Glomerular visceral epithelial cell (primary cell): ENCODE results near the gene SGCB.
A peak's percentile ranks its signal among the peaks of the same experiment; 100 is the strongest.

Experiments used
- DNase-seq: peaks from one replicate; pipeline ENCODE4 v3.0.0-alpha.2; 2016; ENCODE audit errors: extremely low spot score

The SGCB gene

DNA sequence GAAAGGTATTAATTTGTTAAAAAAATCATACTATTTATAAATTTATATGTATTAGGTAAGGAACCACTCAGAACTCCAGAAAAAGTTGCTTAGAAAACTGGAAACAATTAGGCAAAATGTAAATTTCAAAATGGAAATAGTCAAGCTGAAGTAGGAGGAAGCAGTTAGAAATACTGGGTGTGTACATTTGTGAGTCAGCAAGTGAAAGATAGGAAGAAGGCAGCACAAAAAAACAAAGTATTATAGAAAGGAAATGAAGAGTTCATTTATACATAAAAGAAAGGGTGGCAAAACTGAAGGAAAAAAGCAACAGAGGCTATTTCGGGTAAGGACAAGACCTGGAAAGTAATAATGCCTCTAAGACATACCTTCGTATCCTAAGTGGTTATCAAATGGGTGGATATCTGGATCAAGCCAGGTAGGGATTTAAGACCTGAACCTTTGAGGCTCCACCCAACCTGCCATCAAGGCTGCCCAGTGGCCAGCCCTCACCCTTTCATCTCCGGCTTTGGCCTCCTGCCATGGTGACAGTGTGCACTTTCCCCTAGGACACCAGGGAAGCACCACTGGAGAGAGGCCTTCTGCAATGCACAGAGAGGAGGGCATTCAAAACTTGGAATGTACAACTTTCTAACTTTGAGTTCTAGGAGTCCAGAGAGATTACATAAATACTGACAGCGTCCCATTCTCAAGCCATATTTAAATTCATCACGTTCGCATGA lies 18.0 kb downstream of the SGCB start, which contains the start of gene LRRC66:
Gene LRRC66 (minus strand): TSS at position 428 of the 722 bp plus-strand sequence. CDS start 2,750 bp downstream, outside the sequence.
- DNase-seq = no peak

DNA sequence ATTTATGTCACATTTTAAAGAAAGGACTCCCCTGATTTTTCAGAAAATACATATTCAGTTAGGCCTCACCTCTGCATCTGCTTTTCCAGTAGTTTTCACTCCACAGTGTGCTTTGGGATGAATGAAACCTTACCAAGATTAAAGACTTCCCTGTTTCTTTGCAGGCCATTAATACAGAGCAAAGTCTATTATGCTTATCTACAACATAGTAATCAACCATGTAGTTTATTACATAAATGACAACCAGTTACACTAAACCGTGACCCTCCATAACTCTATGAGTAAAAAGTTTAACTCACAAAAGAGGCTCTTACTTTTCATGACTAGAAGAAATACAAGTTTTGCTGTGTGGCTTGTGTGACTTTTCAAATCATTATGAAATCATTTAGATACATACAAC lies 20.3 kb downstream of the SGCB start:
- DNase-seq = no peak

DNA sequence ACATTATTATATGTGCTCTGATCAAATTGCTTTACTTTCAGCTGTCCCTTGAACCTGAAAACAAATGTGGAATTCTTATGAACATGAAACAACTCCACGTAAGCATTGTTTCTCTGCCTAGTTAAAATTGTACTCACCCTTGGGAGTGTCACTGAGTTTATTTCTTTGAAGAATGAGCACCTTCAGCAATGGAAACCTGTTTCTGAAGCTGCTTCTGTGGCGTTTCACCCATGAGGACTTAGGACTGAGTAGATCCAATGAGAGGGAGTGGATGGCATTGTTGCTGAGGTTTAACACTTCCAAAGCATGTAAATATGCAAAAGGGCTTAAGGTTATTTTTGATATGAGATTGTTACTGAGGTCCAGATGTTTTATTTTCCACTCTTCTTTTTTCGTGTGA lies 21.1 kb downstream of the SGCB start:
- no peak for DNase-seq

DNA sequence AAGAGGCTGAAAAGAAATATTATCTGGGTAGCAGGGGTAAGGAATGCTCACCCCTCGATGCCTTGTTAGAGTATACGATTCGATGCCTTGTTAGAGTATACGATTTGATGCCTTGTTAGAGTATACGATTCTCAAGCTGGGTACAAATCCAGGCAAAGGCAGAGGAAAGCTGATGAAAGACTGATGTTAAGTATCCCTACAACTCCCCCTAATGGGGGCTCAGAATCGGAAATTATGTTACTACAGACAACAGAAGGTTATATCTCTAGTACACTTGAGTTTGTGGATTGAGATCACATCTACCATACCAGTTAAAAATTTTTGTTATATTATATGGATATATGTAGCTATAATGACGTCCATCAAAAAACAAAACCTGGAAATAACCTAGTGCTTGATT lies 22.7 kb downstream of the SGCB start:
- DNase-seq = no peak

- no peak for DNase-seq
Observed at GRCh38 chr4:52014903-52015302, 23.2 kb downstream of the SGCB start.

- DNase-seq = no peak
Observed at GRCh38 chr4:52012651-52013050, 25.4 kb downstream of the SGCB start.

GRCh38 chr4:52010986-52011385 lies 27.1 kb downstream of the SGCB start:
- no peak for DNase-seq

DNA sequence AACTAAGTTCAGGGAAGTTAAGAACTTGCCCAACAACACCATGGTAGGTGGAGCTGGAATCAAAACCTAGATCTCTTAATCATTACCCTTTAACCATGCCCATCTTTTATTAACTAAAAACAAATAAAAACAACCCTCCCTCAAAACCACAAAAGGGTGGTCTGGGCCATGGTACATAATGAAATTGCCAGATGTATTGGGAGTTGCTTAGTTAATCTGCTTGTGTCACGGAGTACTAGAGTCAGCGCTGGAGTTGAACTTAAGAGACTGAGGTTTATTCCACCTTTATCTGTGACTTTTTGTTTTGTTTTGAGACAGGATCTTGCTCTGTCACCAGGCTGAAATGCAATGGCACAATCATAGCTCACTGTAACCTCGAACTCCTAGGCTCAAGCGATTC lies 31.2 kb downstream of the SGCB start:
- no peak for DNase-seq

DNA sequence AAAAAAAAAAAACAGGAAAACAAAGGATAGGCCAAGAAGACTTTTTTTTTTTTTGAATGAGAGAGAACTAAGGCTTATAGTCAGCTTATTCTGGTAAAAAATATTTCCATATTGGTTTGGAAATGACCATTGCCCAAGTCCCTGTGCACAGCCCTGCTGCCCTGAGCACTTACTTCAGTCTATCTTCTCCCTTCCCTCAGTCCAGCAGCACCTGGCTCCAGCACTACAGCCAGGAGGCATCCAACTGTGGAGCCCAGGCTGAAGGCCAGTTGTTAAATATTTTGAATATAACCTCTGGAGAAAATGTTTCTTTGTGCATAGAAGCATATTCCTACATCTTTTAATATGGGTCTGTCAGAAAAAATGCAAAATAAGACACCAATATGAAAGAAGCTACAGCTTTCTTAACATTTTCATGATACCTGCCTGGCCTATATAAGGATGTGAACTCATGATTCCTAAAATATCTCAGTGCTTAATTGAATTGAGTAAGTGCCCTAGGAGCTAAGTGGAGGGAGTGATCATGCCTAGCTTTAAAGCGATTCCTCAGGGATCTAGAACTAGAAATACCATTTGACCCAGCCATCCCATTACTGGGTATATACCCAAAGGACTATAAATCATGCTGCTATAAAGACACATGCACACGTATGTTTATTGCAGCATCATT lies 32.4 kb downstream of the SGCB start:
- DNase-seq = no peak

- no peak for DNase-seq
Observed at GRCh38 chr4:52004414-52004813, 33.7 kb downstream of the SGCB start.

DNA sequence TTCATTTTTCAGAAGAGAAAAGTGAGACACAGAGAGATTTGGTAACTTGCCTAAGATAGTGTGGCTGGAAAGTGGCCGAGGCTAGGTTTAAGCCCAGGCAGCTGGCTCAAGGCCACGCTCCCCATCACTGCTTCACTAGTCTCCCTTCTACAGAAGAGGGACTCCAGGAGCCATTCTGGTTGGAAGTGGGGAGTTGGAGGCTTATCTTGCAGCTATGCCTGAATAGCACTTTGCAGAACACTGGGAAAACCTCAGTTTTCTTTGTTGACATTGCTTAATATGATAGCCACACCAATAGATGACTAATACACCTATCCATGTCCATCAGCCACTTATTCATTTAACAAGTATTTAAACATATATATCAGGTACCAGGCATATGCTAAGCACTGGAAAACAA lies 36.5 kb downstream of the SGCB start:
- DNase-seq = peak; percentile 43

DNA sequence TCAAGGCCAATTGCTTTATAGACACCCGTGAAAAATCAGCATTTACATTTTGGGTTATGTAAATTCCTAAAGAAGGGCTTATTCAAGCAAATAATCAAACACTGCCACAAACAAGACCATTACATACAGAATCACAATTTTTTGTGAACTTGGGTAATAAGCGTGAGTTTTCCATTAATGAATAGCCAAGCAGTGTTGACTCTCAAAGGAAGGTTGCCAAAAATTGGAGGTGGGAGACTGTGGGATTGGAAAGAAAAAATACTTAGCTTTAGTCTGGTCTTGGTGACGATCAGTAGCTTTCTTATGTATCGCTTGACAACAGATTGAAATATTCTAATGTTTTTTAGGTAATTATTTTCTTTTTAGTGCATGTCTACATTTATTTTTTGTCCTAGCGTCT lies 38.8 kb downstream of the SGCB start:
- no peak for DNase-seq

DNA sequence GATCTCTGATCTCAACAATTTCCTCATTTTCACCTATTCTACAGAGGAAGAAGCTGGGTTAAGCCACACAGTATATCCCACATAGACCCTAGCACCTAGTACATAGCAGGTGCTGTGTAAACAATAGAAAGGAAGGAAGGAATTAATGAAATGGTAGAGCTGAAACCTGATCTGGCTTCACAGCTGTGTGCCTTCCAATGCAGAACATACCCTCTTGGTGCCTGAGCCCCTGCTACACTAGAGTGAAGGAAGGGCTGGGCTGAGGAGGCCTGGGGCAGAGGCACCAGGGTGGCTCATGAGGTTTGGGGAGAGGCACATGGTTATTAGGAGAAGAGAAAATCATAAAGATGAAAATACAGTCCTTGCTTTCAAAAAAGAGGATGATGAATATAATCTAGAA lies 39.3 kb downstream of the SGCB start:
- DNase-seq = no peak

DNA sequence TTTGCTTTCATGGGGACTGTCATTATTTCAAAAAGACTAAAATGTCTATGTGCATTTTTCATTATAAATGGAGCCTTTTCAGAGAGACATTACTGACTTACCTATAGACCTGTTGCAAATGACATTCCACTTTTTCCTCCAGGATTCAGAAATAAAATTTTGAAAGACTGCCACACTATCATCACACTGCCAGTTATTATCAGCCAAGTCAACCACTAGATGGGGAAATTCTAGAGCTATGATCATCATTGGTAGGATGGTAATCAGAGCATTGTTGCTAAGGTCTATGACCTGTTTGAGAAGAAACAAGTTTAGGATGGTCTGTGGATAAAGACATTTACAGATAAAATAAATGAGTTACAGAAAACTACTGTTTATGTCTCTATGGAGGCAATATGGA lies 40.5 kb downstream of the SGCB start:
- DNase-seq = no peak

DNA sequence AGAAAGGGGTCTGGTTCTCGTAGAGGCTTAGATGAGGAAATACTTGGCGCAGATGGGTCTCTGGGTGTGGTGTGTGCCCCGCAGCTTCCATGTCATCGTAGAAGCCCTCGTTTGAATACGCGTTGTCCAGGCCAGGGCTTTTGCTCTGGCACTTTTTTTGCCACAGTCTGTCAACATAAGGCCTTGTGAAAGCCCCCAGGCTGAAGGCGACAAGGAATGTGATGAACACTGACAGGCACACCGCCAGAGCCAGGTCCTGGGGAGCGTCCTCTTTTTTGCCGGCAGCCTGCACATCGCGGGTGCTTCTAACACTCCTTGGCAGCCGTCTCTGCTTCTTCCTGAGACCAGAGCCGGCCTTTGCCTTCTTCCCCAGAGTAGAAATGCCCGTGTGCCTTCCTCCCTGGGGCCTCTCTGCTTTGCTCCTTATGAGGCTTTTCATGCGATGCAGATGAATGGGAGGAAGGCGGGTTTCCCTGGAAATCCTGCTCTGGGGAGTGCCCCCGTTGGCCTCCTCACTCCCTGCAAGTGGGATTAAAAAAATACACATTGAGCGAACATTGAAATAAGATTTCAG lies 42.4 kb downstream of the SGCB start:
- no peak for DNase-seq
